ENCODE measurements around the gene CPNE4. TPM values are rescaled to one million over a fixed set of nuclear protein-coding genes. Genes with fewer than 3 reads are reported as not detected.

Gene CPNE4
- total and polyA plus RNA-seq, 5 experiments from 2014 or later: not detected

DNA sequence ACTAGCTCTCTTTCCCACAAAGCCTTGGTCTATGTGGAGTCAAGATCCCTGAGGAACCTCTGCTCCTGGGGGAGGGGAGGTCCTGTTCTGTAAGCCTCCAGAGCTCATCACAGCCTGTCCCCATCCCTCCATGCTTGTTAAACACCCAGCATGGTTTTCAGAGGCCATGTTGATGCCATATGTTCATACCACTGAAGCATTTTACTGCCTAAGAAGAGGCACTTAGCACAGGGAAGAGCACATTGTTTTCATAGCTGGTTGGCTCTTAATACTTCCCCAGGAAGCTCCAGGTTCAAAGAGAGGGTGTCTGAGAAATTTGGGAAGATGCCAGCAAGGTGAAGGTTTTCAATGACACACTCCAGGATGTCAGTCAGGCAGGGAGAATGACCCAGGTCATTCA, 25.6 kb downstream of the CPNE4 start:
- no peaks in the 10 kb centered on the region for H3K9me3 Mint-ChIP-seq
- DNase-seq (no peak), ATAC-seq (no peak)
- peaks cover 4 to 27% (median 12%) of the 10 kb centered on the region in 5 donors for H3K27me3 Mint-ChIP-seq
- H3K4me3 Mint-ChIP-seq: no peak overlapping the region
- no peaks in the 10 kb centered on the region for H3K36me3 Mint-ChIP-seq
- no peak overlapping the region for H3K27ac Mint-ChIP-seq
- no peaks in the 10 kb centered on the region for H3K4me1 Mint-ChIP-seq
- POLR2A ChIA-PET: no interaction called here

DNA sequence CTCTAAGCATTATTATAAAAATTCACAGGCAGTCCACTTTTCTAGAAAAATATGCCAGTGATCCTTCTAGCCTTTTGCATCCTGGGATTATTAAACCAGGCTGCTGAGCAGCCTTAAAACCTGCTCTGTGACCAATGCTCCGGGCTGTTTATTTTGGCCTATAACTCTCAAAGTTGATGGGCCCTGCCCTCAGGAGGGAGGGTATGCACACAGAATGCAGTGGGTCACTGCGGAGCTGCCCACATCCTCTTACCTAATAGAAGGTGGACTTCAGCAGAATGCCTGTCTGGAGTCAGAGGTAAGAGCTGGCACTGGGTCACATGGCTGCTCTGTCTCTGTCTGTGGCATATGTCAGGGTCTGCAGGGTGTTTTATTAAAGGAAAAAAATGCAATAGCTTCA, 26.0 kb downstream of the CPNE4 start:
- DNase-seq: no peak
- H3K4me1 Mint-ChIP-seq: no peaks in the 10 kb centered on the region
- peak overlapping the region in 1 of 10 donors; percentile 15 for H3K27ac Mint-ChIP-seq
- no peak overlapping the region for H3K4me3 Mint-ChIP-seq
- H3K9me3 Mint-ChIP-seq: no peaks in the 10 kb centered on the region
- H3K27me3 Mint-ChIP-seq: peaks cover 4 to 23% (median 12%) of the 10 kb centered on the region in 5 donors
- ATAC-seq: no peak
- no peaks in the 10 kb centered on the region for H3K36me3 Mint-ChIP-seq
- POLR2A ChIA-PET: no interaction called here

DNA sequence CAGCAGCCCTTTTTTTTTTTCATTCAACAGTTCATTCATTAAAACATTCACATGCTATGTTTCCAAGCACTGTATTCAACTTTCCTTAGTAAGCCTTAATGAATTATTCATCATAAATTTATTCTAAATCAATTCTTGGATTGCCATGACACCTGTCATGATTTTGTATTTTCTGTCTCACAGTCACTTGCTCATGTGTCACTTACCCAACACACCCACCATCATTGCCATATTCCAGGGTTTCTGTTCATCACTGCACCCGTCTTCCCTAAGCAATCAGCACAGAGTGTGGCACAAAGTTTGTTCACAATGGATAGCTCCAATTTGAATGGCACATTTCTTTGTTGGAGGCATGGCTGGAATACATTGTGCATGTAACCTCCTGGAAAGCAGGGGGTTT, 27.2 kb downstream of the CPNE4 start:
- no peak for DNase-seq
- no peak overlapping the region for H3K27ac Mint-ChIP-seq
- no peak overlapping the region for H3K4me3 Mint-ChIP-seq
- H3K36me3 Mint-ChIP-seq: no peaks in the 10 kb centered on the region
- no peak for ATAC-seq
- peaks cover 4 to 18% (median 9%) of the 10 kb centered on the region in 5 donors for H3K27me3 Mint-ChIP-seq
- H3K4me1 Mint-ChIP-seq: no peaks in the 10 kb centered on the region
- no peaks in the 10 kb centered on the region for H3K9me3 Mint-ChIP-seq
- POLR2A ChIA-PET: no interaction called here

DNA sequence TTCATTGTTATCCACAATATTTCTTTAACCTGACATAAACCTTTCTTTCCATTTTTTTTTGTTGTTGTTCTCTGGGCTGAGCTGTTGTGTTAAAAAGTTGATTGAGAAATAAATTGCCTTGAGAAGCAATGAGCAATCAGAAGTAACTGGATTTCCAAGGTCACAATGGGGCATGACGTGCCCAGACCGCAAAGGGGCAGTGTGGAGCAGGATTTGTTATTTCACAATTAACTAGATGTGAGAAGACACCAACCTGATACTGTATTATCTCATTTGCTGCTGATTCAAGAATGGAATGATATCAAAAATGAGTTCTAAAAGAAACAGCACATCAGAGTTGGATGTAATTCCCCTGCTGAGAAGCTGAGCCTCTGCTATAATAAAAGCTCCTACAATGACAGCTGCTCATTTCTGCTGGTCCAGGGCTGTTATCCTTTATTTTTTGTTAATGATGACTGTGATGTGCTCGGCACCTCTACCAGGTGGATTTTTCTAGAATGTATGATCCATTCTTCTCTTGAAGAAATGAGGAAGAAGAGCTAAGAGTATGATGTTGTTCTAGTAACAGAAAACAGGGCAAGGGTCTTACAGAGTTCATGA, 28.1 kb downstream of the CPNE4 start:
- H3K4me1 Mint-ChIP-seq: no peaks in the 10 kb centered on the region
- no peaks in the 10 kb centered on the region for H3K9me3 Mint-ChIP-seq
- no peaks in the 10 kb centered on the region for H3K36me3 Mint-ChIP-seq
- no peak for DNase-seq
- H3K27me3 Mint-ChIP-seq: peaks cover 4 to 18% (median 6%) of the 10 kb centered on the region in 5 donors
- ATAC-seq: no peak
- no peak overlapping the region for H3K27ac Mint-ChIP-seq
- no peak overlapping the region for H3K4me3 Mint-ChIP-seq
- POLR2A ChIA-PET: no interaction called here

DNA sequence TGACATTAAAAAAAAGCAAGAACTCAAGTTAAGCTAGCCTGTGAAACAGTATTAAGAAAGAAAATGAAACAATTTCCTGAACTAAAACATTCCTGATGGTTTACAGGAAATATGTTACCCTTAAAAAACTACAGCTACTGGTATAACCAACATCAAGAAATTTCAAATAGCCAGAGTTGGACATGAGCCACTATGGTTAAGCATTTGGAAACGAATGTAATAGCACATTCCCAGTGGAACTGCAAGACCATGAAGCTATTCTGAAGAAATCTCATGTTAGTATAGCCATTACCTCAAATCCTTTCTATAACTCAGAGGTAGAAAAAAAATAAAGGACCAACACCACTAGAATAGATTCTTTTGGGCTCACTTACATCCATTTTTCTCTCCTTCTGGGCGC, 30.2 kb downstream of the CPNE4 start:
- Mint-ChIP-seq H3K27ac (no peak overlapping the region), H3K36me3 (no peaks in the 10 kb centered on the region), H3K27me3 (peaks cover 4 to 19% (median 8%) of the 10 kb centered on the region in 5 donors)

GRCh38 chr3:132003685-132004084, 31.1 kb downstream of the CPNE4 start:
- POLR2A ChIA-PET: no interaction called here
- Mint-ChIP-seq H3K36me3 (no peaks in the 10 kb centered on the region), H3K27ac (no peak overlapping the region), H3K4me3 (no peak overlapping the region), H3K27me3 (peaks cover 7 to 28% (median 8%) of the 10 kb centered on the region in 5 donors), H3K4me1 (no peaks in the 10 kb centered on the region), H3K9me3 (no peaks in the 10 kb centered on the region)
- DNase-seq (no peak), ATAC-seq (no peak)

More for the DNA sequence above, 30.2 kb downstream of the CPNE4 start:
- Mint-ChIP-seq H3K4me3 (no peak overlapping the region), H3K9me3 (no peaks in the 10 kb centered on the region), H3K4me1 (no peaks in the 10 kb centered on the region)
- ATAC-seq (no peak), DNase-seq (no peak)
- POLR2A ChIA-PET: no interaction called here

- Mint-ChIP-seq H3K4me3 (no peak overlapping the region), H3K27ac (no peak overlapping the region), H3K9me3 (no peaks in the 10 kb centered on the region), H3K27me3 (peaks cover 3 to 23% (median 10%) of the 10 kb centered on the region in 5 donors), H3K4me1 (no peaks in the 10 kb centered on the region), H3K36me3 (no peaks in the 10 kb centered on the region)
- POLR2A ChIA-PET: no interaction called here
- DNase-seq (no peak), ATAC-seq (no peak)
Measured at GRCh38 chr3:132001999-132002398, 32.8 kb downstream of the CPNE4 start.

- POLR2A ChIA-PET: no interaction called here
- Mint-ChIP-seq H3K36me3 (no peaks in the 10 kb centered on the region), H3K9me3 (no peaks in the 10 kb centered on the region), H3K27me3 (peaks cover 3 to 18% (median 10%) of the 10 kb centered on the region in 5 donors), H3K27ac (no peak overlapping the region), H3K4me1 (no peaks in the 10 kb centered on the region), H3K4me3 (no peak overlapping the region)
- no peak for DNase-seq
- ATAC-seq: no peak
Measured at GRCh38 chr3:132001036-132001435, 33.8 kb downstream of the CPNE4 start.

- Mint-ChIP-seq H3K4me1 (no peaks in the 10 kb centered on the region), H3K27me3 (peaks cover 3 to 32% (median 7%) of the 10 kb centered on the region in 5 donors), H3K27ac (no peak overlapping the region), H3K9me3 (no peaks in the 10 kb centered on the region), H3K4me3 (no peak overlapping the region), H3K36me3 (no peaks in the 10 kb centered on the region)
- DNase-seq (no peak), ATAC-seq (no peak)
- POLR2A ChIA-PET: no interaction called here
Measured at GRCh38 chr3:131998027-131998426, 36.8 kb downstream of the CPNE4 start.

DNA sequence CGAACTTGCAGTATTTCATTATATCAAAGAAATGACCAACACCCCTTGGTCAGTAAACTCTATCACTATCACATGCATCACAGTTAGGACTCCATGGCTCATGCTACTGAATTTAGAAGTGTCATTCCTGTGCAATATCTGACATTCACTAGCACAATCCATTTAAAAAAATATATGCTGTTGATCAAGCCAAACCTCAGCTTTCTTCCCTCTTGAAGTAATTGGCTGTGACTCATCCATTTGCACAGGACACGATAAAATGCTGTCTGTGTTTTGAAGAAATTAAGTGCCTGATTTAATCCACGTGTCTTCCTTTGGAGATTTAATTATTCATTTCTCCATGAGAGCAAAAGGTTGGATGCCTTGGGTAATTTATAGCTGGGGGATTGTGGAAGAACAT, 38.9 kb downstream of the CPNE4 start:
- no peak overlapping the region for H3K27ac Mint-ChIP-seq
- peaks cover 0 to 12% (median 0%) of the 10 kb centered on the region in 9 donors for H3K9me3 Mint-ChIP-seq
- H3K36me3 Mint-ChIP-seq: peaks cover 0 to 7% (median 0%) of the 10 kb centered on the region in 3 donors
- DNase-seq: no peak
- peaks cover 3 to 32% (median 9%) of the 10 kb centered on the region in 5 donors for H3K27me3 Mint-ChIP-seq
- no peaks in the 10 kb centered on the region for H3K4me1 Mint-ChIP-seq
- ATAC-seq: no peak
- POLR2A ChIA-PET: no interaction called here
- no peak overlapping the region for H3K4me3 Mint-ChIP-seq

DNA sequence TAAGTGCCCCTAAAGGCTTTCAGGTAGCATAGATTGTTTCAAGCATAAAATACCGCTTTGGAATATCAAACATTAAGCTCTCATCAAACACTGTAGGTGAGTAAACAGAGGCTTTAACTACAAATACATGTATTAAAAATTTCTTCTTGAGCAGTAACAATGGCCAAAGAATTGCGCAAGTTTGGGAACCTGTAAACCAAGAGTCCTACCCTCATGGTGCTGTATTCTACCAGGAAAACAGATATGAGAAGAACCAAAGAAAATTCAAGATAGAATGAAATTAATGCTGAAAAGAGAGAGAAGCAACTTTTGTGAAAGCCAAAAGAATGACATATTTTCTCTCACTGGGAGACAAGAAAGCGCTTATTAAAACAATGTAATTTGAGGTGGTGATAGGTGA, 45.5 kb downstream of the CPNE4 start:
- peaks cover 0 to 24% (median 7%) of the 10 kb centered on the region in 5 donors for H3K27me3 Mint-ChIP-seq
- POLR2A ChIA-PET: no interaction called here
- H3K4me1 Mint-ChIP-seq: no peaks in the 10 kb centered on the region
- peaks cover 0 to 8% (median 0%) of the 10 kb centered on the region in 3 donors for H3K36me3 Mint-ChIP-seq
- DNase-seq: no peak
- peaks cover 0 to 14% (median 0%) of the 10 kb centered on the region in 9 donors for H3K9me3 Mint-ChIP-seq
- ATAC-seq: no peak
- H3K27ac Mint-ChIP-seq: no peak overlapping the region
- no peak overlapping the region for H3K4me3 Mint-ChIP-seq

- Mint-ChIP-seq H3K36me3 (peaks cover 0 to 8% (median 0%) of the 10 kb centered on the region in 3 donors), H3K27ac (no peak overlapping the region), H3K4me3 (no peak overlapping the region), H3K9me3 (peaks cover 0 to 14% (median 0%) of the 10 kb centered on the region in 9 donors), H3K4me1 (no peaks in the 10 kb centered on the region), H3K27me3 (peaks cover 0 to 24% (median 7%) of the 10 kb centered on the region in 5 donors)
- ATAC-seq (no peak), DNase-seq (no peak)
- POLR2A ChIA-PET: no interaction called here
Measured at GRCh38 chr3:131988209-131988608, 46.6 kb downstream of the CPNE4 start.

DNA sequence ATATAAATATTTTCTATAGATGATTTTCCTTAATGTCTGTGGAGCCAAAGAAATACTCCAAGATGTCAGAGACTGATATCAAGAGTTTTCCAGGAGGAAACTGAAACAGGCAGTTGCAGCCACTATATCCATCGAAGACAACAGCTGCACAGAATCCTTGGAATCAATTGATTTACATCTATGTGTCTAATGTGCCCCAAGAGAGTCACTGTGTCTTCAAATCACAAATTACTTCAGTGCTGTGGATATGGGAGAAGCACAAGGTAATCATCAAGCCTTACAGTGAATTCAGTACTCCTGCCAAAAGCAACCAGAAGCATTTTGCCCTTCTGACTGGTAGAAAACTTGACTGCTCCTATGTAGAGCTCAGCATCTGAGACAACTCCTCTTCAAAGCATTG, 51.1 kb downstream of the CPNE4 start:
- no peaks in the 10 kb centered on the region for H3K4me1 Mint-ChIP-seq
- peaks cover 0 to 22% (median 5%) of the 10 kb centered on the region in 9 donors for H3K9me3 Mint-ChIP-seq
- H3K27ac Mint-ChIP-seq: no peak overlapping the region
- H3K4me3 Mint-ChIP-seq: no peak overlapping the region
- ATAC-seq (no peak), DNase-seq (no peak)
- H3K36me3 Mint-ChIP-seq: peaks cover 0 to 12% (median 0%) of the 10 kb centered on the region in 3 donors
- POLR2A ChIA-PET: no interaction called here
- peaks cover 0 to 31% (median 4%) of the 10 kb centered on the region in 5 donors for H3K27me3 Mint-ChIP-seq

GRCh38 chr3:131981323-131981722, 53.5 kb downstream of the CPNE4 start:
- DNase-seq (no peak), ATAC-seq (no peak)
- POLR2A ChIA-PET: no interaction called here
- Mint-ChIP-seq H3K27ac (no peak overlapping the region), H3K4me3 (no peak overlapping the region), H3K9me3 (peaks cover 0 to 22% (median 6%) of the 10 kb centered on the region in 9 donors), H3K4me1 (no peaks in the 10 kb centered on the region), H3K27me3 (peaks cover 0 to 25% (median 4%) of the 10 kb centered on the region in 5 donors), H3K36me3 (peaks cover 0 to 12% (median 0%) of the 10 kb centered on the region in 3 donors)

All from naive thymus-derived CD8-positive, alpha-beta T cell (primary cell).